ENCODE measurements around the gene CADPS2.
"Not testable (repeated sequence)": the region's sequence is repeated elsewhere in the genome, so short reads cannot be mapped to it uniquely, and the experiment has no call there.

CADPS2 gene

DNA sequence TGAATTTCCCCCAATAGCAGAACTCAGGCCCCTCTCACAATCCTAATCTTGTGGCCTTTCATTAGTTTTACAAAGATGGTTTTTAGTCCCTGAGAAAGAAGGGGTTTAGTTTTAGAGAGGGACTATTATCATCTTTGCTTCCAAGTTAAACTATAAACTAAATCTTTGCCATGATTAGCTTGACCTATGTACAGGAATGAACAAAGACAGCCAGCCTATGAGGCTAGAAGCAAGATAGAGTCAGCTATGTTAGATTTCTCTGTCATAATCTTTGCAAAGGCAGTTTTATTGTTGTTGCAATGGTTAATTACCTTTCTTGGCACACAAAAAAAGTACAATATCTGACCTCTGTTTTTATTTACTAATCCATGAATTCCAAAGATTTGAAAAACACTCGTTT lies 206.4 kb downstream of the CADPS2 start:
- Histone ChIP-seq H3K27ac (no peak overlapping the region), H3K27me3 (no peaks in the 10 kb centered on the region), H3K36me3 (no peaks in the 10 kb centered on the region), H3K4me2 (no peak overlapping the region), H3K4me3 (no peak overlapping the region), H3K4me1 (no peaks in the 10 kb centered on the region), H4K20me1 (no peaks in the 10 kb centered on the region), H3K9me3 (no peaks in the 10 kb centered on the region), H3K9ac (no peak overlapping the region)
- TF ChIP-seq Cebpa-rat (IDR thresholded peaks at IDR 0.05): no peak

DNA sequence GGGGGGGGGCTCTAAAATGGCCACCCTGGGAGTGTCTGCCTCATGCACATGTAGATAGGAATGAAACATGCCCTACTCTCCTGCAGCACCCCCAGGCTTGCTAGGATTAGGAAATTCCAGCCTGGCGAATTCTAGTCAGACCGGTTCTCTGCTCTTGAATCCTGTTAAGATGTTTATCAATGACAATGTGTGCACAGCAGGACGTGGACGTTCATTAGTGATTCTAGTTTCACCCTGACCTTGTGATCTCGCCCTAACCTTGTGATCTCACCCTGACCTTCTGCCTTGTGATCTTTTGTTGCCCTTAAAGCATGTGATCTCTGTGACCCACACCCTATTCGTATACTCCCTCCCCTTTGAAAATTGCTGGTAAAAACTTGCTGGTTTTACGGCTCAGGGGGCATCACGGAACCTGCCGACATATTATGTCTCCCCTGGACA lies 207.0 kb downstream of the CADPS2 start:
- H3K4me1 ChIP-seq, H4K20me1 ChIP-seq, H3K36me3 ChIP-seq, H3K9me3 ChIP-seq, H3K9ac ChIP-seq, H3K4me3 ChIP-seq, H3K27me3 ChIP-seq, H3K27ac ChIP-seq, H3K4me2 ChIP-seq: not testable (repeated sequence)

DNA sequence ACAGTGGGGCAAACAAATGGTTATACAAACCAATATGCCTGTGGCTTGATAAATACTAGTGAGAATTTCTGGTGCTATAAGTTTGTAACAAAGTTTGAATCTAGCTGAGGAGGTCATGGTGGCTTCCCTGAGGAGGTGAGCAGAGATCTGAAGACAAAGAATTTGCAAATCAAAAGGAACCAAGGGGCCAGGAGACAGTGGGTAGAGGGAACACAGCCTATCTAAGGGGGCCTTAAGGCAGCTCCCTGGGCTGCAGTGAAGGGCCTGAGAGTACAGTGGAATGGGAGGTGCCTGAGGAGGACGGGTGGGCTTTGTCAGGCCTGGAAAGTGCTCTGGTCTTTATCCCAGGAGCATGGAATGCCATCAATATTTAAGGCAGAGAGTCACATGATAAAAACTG lies 209.1 kb downstream of the CADPS2 start:
- Histone ChIP-seq H3K27me3 (no peaks in the 10 kb centered on the region), H4K20me1 (no peaks in the 10 kb centered on the region), H3K9me3 (no peaks in the 10 kb centered on the region), H3K27ac (no peak overlapping the region), H3K36me3 (no peaks in the 10 kb centered on the region), H3K4me3 (no peak overlapping the region), H3K9ac (no peak overlapping the region), H3K4me2 (no peak overlapping the region), H3K4me1 (no peaks in the 10 kb centered on the region)
- TF ChIP-seq Cebpa-rat (IDR thresholded peaks at IDR 0.05): no peak

DNA sequence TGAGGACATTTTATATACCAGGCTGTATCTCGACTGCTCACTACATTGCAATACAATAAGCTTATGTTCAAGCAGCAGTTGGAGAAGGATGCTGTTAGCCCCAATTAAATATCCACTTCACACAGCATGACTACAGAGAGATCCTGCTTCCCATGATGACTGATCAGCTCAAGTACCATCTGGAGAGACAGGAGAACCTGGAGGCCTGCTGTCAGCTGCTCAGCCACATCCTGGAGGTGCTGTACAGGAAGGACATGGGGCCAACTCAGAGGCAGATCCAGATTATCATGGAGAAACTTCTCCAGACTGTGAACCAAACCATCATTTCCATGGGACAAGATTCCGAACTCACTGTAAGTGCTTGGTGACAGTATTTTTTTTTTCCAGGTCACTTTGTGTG lies 209.8 kb downstream of the CADPS2 start:
- TF ChIP-seq Cebpa-rat (IDR thresholded peaks at IDR 0.05): no peak
- no peak overlapping the region for H3K4me2 ChIP-seq
- H3K36me3 ChIP-seq: no peaks in the 10 kb centered on the region
- H4K20me1 ChIP-seq: no peaks in the 10 kb centered on the region
- H3K27ac ChIP-seq: no peak overlapping the region
- no peak overlapping the region for H3K4me3 ChIP-seq
- H3K4me1 ChIP-seq: no peaks in the 10 kb centered on the region
- no peaks in the 10 kb centered on the region for H3K27me3 ChIP-seq
- H3K9me3 ChIP-seq: no peaks in the 10 kb centered on the region
- no peak overlapping the region for H3K9ac ChIP-seq

DNA sequence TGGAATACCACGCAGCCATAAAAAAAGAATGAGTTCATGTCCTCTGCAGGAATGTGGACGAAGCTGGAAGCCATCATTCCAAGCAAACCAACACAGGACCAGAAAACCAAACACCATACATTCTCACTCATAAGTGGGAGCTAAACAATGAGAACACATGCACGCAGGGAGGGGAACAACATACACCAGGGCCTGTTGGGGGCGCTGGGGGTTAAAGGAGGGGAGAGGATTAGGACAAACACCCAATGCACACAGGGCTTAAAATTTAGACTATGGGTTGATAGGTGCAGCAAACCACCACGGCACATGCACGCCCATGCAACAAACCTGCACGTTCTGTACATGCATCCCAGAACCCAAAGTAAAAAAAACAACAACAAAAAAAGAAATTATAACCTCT lies 210.6 kb downstream of the CADPS2 start:
- no peaks in the 10 kb centered on the region for H3K36me3 ChIP-seq
- H3K9ac ChIP-seq: no peak overlapping the region
- no peaks in the 10 kb centered on the region for H3K9me3 ChIP-seq
- H3K27ac ChIP-seq: no peak overlapping the region
- no peak for TF ChIP-seq Cebpa-rat (IDR thresholded peaks at IDR 0.05)
- H3K4me1 ChIP-seq: no peaks in the 10 kb centered on the region
- no peaks in the 10 kb centered on the region for H3K27me3 ChIP-seq
- no peaks in the 10 kb centered on the region for H4K20me1 ChIP-seq
- no peak overlapping the region for H3K4me2 ChIP-seq
- no peak overlapping the region for H3K4me3 ChIP-seq

DNA sequence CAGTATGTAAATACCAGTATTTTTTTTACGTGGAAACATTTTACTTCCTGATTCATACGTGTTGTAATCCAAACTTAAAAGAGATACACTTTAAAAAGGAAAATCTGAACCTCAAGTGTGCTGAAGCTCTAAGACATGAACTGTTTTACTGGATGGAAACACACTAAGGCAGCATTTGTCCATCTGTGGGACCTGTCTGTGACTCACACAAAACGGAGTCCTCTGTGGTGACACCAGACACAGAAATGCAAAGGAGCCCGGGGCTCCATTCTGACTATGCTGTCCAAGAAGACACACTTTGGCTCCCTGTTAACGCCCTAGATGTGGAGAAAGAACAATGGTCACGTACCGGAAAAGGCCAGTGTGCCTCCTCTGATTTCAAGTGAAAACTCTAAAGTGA lies 211.2 kb downstream of the CADPS2 start:
- H3K9ac ChIP-seq: no peak overlapping the region
- H3K4me2 ChIP-seq: no peak overlapping the region
- no peaks in the 10 kb centered on the region for H3K36me3 ChIP-seq
- no peaks in the 10 kb centered on the region for H4K20me1 ChIP-seq
- H3K4me1 ChIP-seq: no peaks in the 10 kb centered on the region
- H3K4me3 ChIP-seq: no peak overlapping the region
- no peaks in the 10 kb centered on the region for H3K9me3 ChIP-seq
- no peak for TF ChIP-seq Cebpa-rat (IDR thresholded peaks at IDR 0.05)
- no peak overlapping the region for H3K27ac ChIP-seq
- H3K27me3 ChIP-seq: no peaks in the 10 kb centered on the region

DNA sequence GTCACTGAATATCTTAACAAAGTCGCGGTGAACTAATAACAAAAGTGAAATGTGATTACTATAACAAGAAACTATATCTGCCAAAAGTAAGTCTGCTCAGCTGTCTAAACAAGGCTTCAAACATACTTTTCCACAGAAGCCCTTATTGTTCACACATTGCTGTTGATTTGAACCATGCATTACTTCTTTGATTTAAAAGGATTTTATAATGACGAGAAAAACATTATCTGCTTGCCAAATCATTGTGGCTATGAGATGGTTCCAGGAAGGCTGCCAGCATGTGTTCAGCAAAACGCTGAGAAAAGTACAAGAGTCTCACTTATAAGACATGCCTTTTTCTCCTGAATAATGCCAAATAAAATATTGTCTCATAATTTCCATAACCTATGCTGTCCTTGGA lies 211.8 kb downstream of the CADPS2 start:
- Histone ChIP-seq H3K4me1 (no peaks in the 10 kb centered on the region), H3K27ac (no peak overlapping the region), H3K27me3 (no peaks in the 10 kb centered on the region), H3K9me3 (no peaks in the 10 kb centered on the region), H3K36me3 (no peaks in the 10 kb centered on the region), H3K4me3 (no peak overlapping the region), H3K9ac (no peak overlapping the region), H4K20me1 (no peaks in the 10 kb centered on the region), H3K4me2 (no peak overlapping the region)
- no peak for TF ChIP-seq Cebpa-rat (IDR thresholded peaks at IDR 0.05)

DNA sequence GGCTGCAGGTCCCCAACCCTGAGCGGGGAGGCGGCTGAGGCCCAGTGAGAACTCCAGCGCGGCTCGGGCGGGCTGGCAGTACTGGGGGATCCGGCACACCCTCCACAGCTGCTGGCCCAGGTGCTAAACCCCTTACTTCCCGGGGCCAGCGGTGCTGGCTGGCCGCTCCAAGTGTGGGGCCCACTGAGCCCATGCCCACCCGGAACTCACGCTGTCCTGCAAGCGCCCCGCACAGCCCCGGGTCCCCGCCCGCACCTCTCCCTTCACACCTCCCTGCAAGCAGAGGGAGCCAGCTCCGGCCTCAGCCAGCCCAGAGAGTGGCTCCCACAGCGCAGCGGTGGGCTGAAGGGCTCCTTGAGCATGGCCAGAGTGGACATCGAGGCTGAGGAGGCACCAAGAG lies 212.3 kb downstream of the CADPS2 start:
- no peak overlapping the region for H3K4me3 ChIP-seq
- H3K9ac ChIP-seq: no peak overlapping the region
- no peak overlapping the region for H3K27ac ChIP-seq
- H3K4me1 ChIP-seq: no peaks in the 10 kb centered on the region
- TF ChIP-seq Cebpa-rat (IDR thresholded peaks at IDR 0.05): no peak
- no peak overlapping the region for H3K4me2 ChIP-seq
- no peaks in the 10 kb centered on the region for H3K9me3 ChIP-seq
- no peaks in the 10 kb centered on the region for H3K27me3 ChIP-seq
- H4K20me1 ChIP-seq: no peaks in the 10 kb centered on the region
- H3K36me3 ChIP-seq: no peaks in the 10 kb centered on the region

DNA sequence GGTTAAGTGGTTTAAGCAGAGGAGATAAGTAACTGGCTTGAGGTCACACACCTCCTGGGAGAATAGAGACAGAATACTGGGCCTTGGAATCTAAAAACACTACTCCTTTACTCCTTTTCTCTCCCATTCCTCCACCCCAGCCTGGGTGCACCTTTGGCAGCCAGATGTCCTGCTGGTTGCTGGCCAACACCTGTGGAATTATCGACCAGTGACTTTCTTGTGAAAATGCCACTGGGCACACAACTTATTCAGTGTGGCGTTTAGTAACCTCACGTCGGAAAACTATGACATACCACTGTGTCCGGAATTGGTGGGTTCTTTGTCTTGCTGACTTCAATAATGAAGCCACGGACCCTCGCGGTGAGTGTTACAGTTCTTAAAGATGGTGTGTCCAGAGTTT lies 213.7 kb downstream of the CADPS2 start:
- Histone ChIP-seq H3K9me3 (no peaks in the 10 kb centered on the region), H3K4me2 (no peak overlapping the region), H3K27ac (no peak overlapping the region), H3K4me1 (no peaks in the 10 kb centered on the region), H4K20me1 (no peaks in the 10 kb centered on the region), H3K4me3 (no peak overlapping the region), H3K27me3 (no peaks in the 10 kb centered on the region), H3K9ac (no peak overlapping the region), H3K36me3 (no peaks in the 10 kb centered on the region)
- TF ChIP-seq Cebpa-rat (IDR thresholded peaks at IDR 0.05): no peak

DNA sequence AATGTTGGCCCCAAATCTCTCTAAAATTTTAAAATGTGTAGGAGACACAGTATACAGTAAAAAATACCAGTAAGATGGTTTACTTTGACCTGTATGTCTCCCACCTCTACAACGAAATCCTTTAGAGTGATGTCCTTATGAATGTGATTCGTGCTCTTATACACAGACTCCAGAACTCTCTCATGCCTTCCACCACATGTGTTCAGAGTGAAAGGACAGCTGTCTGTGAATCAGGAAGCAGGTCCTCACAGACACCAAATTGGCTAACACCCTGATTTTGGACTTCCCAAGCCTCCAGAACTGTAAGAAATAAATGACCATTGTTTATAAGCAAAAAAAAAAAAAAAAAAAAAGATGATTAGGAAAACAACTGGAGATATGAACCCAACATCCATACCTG lies 222.5 kb downstream of the CADPS2 start:
- no peaks in the 10 kb centered on the region for H3K4me1 ChIP-seq
- no peaks in the 10 kb centered on the region for H4K20me1 ChIP-seq
- H3K4me2 ChIP-seq: no peak overlapping the region
- no peak overlapping the region for H3K4me3 ChIP-seq
- H3K36me3 ChIP-seq: no peaks in the 10 kb centered on the region
- no peaks in the 10 kb centered on the region for H3K9me3 ChIP-seq
- no peak for TF ChIP-seq Cebpa-rat (IDR thresholded peaks at IDR 0.05)
- H3K27me3 ChIP-seq: no peaks in the 10 kb centered on the region
- no peak overlapping the region for H3K27ac ChIP-seq
- no peak overlapping the region for H3K9ac ChIP-seq

DNA sequence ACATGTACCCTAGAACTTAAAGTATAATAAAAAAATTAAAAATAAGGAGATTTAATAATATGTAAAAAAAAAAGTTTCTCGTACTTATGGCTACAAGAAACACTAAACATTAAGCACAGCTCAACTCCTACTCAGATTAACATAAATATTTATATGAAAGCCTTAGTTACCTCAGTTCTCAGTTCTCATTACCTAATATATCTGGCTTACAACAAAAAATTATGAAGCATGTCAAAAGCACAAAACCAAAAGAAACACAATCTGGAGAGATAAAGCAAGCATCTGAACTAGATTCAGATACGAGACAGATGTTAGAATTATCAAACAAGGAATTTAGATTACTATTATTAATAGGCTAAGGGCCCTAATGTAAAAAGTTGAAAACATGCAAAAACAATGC lies 227.4 kb downstream of the CADPS2 start:
- Histone ChIP-seq H3K27me3 (no peaks in the 10 kb centered on the region), H3K9ac (no peak overlapping the region), H3K27ac (no peak overlapping the region), H3K4me2 (no peak overlapping the region), H3K36me3 (no peaks in the 10 kb centered on the region), H3K4me3 (no peak overlapping the region), H4K20me1 (no peaks in the 10 kb centered on the region), H3K9me3 (no peaks in the 10 kb centered on the region), H3K4me1 (no peaks in the 10 kb centered on the region)
- TF ChIP-seq Cebpa-rat (IDR thresholded peaks at IDR 0.05): no peak
